ENCODE data around the gene SLC7A7. TPM values are rescaled to one million over a fixed set of nuclear protein-coding genes. Genes with fewer than 3 reads are reported as not detected.

Gene SLC7A7
- total RNA-seq, 1 donor from 2014 or later, result 8.3 TPM

GRCh38 chr14:22773162-22774010 lies 41.8 kb downstream of the SLC7A7 start:
- Mint-ChIP-seq H3K27me3 (ENCODE audit: low read depth) (no peaks in the 10 kb centered on the region), H3K36me3 (peaks cover 30% of the 10 kb centered on the region), H3K27ac (no peak overlapping the region), H3K4me1 (peaks cover 3% of the 10 kb centered on the region), H3K4me3 (no peak overlapping the region), H3K9me3 (no peaks in the 10 kb centered on the region)
- no peak for DNase-seq (ENCODE audit: low spot score in 2 of 2, unreplicated experiment in 2 of 2)
- no peak for TF ChIP-seq CTCF (IDR thresholded peaks at IDR 0.05; ENCODE audit: unreplicated experiment)

GRCh38 chr14:22772725-22773124 lies 42.5 kb downstream of the SLC7A7 start:
- no peak overlapping the region for H3K4me3 Mint-ChIP-seq
- peaks cover 30% of the 10 kb centered on the region for H3K36me3 Mint-ChIP-seq

GRCh38 chr14:22770481-22771187 lies 44.6 kb downstream of the SLC7A7 start:
- Mint-ChIP-seq H3K9me3 (no peaks in the 10 kb centered on the region), H3K36me3 (peaks cover 30% of the 10 kb centered on the region), H3K4me3 (no peak overlapping the region), H3K4me1 (peaks cover 20% of the 10 kb centered on the region), H3K27me3 (ENCODE audit: low read depth) (no peaks in the 10 kb centered on the region), H3K27ac (no peak overlapping the region)
- TF ChIP-seq CTCF (IDR thresholded peaks at IDR 0.05; ENCODE audit: unreplicated experiment), result no peak
- DNase-seq (ENCODE audit: low spot score in 2 of 2, unreplicated experiment in 2 of 2), result no peak

More at GRCh38 chr14:22772725-22773124, 42.5 kb downstream of the SLC7A7 start:
- DNase-seq (ENCODE audit: low spot score in 2 of 2, unreplicated experiment in 2 of 2), result no peak
- H3K9me3 Mint-ChIP-seq, result no peaks in the 10 kb centered on the region
- H3K4me1 Mint-ChIP-seq, result peaks cover 7% of the 10 kb centered on the region
- no peak for TF ChIP-seq CTCF (IDR thresholded peaks at IDR 0.05; ENCODE audit: unreplicated experiment)
- no peaks in the 10 kb centered on the region for H3K27me3 Mint-ChIP-seq (ENCODE audit: low read depth)
- no peak overlapping the region for H3K27ac Mint-ChIP-seq

- Mint-ChIP-seq H3K4me1 (peaks cover 26% of the 10 kb centered on the region), H3K36me3 (peaks cover 33% of the 10 kb centered on the region), H3K27ac (no peak overlapping the region), H3K4me3 (no peak overlapping the region), H3K27me3 (ENCODE audit: low read depth) (no peaks in the 10 kb centered on the region), H3K9me3 (no peaks in the 10 kb centered on the region)
- DNase-seq (ENCODE audit: low spot score in 2 of 2, unreplicated experiment in 2 of 2), result no peak
- TF ChIP-seq CTCF (IDR thresholded peaks at IDR 0.05; ENCODE audit: unreplicated experiment), result no peak
These were observed 45.9 kb downstream of the SLC7A7 start for GRCh38 chr14:22769369-22769768.

GRCh38 chr14:22768947-22769346 lies 46.3 kb downstream of the SLC7A7 start:
- no peak overlapping the region for H3K27ac Mint-ChIP-seq
- H3K9me3 Mint-ChIP-seq, result no peaks in the 10 kb centered on the region
- H3K36me3 Mint-ChIP-seq, result peaks cover 33% of the 10 kb centered on the region

More at GRCh38 chr14:22768947-22769346, 46.3 kb downstream of the SLC7A7 start:
- no peaks in the 10 kb centered on the region for H3K27me3 Mint-ChIP-seq (ENCODE audit: low read depth)
- peaks cover 26% of the 10 kb centered on the region for H3K4me1 Mint-ChIP-seq
- TF ChIP-seq CTCF (IDR thresholded peaks at IDR 0.05; ENCODE audit: unreplicated experiment), result no peak
- DNase-seq (ENCODE audit: low spot score in 2 of 2, unreplicated experiment in 2 of 2), result no peak
- H3K4me3 Mint-ChIP-seq, result no peak overlapping the region
